SHP77 treated with DMSO at 0.1 percent for 48 hours (cell line): ENCODE results near the gene CEACAM18.

Experiments used
- DNase-seq: peaks from one replicate; lab custom pipeline; 2025; lab: John Stamatoyannopoulos, UW

Gene CEACAM18

DNA sequence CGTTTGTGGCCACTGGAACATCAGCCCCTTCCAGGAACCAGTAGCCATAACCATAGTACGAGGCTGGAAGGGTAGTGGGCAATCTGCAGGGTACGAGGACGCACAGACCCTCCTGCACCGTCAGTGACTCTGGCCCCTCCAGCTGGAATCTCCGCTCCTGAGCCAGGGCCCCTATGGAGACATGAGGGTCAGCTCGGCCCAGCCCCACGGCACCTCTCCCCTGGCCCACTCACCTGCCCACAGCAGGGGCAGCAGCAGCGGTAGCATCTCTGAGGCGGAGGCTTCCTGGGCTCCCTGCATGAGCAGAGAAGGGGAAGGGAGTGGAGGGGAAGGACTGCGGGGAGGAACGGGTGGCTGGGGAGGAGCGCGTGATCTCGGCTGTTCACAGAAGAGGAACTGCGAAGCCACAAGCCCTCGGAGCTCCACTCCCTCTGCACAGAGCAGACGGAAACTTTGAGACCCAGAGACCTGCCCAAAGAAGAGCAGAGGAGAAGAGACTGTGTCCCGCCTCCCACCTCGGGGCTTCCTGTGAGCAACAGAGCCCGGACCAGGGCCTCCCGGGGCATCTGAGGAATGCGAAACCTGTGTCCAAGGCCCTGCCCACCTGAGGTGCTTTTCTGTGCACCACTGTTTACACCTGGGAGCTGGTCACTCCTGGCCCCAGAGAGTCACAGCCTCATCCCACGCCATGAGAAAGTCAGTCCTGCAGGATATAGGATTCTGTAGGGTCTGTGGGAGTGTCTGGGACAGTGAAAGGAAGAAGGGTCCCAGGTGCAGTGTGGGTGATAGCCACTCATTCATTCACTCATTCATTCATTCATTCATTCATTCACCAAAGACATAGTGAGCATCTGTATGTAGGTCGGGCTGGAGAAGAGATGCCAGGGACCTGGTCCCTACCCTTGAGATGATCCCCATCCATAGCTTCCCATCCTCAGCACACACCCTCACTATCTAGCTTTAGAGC, 53.3 kb downstream of the CEACAM18 start, which contains the start of gene SIGLEC6:
Gene SIGLEC6, minus strand, starts transcription at position 322 of the 967 bp plus-strand sequence. Its CDS starts 22 bp downstream, at position 300.
- no peak for DNase-seq

DNA sequence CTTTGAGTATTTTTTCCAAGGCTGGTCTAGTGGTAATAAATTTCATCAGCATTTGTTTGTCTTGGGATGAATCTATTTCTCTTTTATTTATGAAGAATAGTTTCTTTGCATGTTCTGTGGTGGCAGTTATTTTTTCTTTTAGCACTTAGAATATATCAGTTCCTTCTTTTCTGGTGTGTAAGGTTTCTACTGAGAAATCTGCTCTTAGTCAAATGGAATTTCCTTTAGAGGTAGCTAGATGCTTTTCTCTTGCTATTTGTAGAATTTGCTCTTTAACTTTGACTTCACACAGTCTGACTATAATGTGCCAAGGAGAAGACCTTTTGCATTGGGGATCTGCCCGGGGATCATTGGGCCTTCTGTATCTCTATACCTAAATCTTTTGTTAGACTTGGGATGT, 57.2 kb downstream of the CEACAM18 start:
- no peak for DNase-seq

GRCh38 chr19:51539821-51540366, 61.6 kb downstream of the CEACAM18 start:
- no peak for DNase-seq
